ENCODE measurements around the gene KLHDC1. TPM values are rescaled to one million over a fixed set of nuclear protein-coding genes. Genes with fewer than 3 reads are reported as not detected.
A peak's percentile ranks its signal among the peaks of the same experiment; 100 is the strongest.
"Not testable (repeated sequence)": the region's sequence is repeated elsewhere in the genome, so short reads cannot be mapped to it uniquely, and the experiment has no call there.

KLHDC1 gene
- total RNA-seq, 1 donor from 2014 or later, result 2.1 TPM

GRCh38 chr14:49687942-49688700 is 4.8 kb upstream of the KLHDC1 start, which contains the start of gene POLE2:
POLE2 (minus strand) TSS chr14:49688214; CDS start chr14:49688203, 11 bp downstream.
- no peaks in the 10 kb centered on the region for H3K27me3 Mint-ChIP-seq (ENCODE audit: low read depth)
- H3K9me3 Mint-ChIP-seq, result no peaks in the 10 kb centered on the region
- H3K36me3 Mint-ChIP-seq (ENCODE audit: low read depth), result no peaks in the 10 kb centered on the region
- H3K4me3 Mint-ChIP-seq, result peak within 1 kb of the TSS; percentile 91
- TF ChIP-seq CTCF (conservative IDR thresholded peaks at IDR 0.05), result no peak
- H3K27ac Mint-ChIP-seq (ENCODE audit: unreplicated experiment), result peak within 1 kb of the TSS; percentile 98
- peak; percentile 78 for DNase-seq (ENCODE audit: low read depth, low spot score)
- peaks cover 46% of the 10 kb centered on the region for H3K4me1 Mint-ChIP-seq

DNA sequence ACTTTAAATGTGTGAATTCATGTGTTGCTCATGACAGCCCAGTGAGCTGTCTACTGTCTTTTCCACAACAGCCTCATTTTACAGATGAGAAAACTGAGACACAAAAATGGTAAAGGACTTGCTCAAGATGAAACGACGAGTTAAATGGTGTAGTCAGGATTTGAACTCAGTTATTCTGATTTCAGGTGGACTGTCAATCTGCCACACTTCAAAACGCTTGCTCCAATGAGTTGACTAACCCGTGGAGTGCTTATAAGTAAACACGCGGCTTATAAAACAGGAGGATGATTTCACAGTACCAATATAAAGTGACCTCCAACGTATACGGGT is 4.3 kb upstream of the KLHDC1 start:
- Mint-ChIP-seq H3K36me3 (ENCODE audit: low read depth) (no peaks in the 10 kb centered on the region), H3K4me1 (peaks cover 46% of the 10 kb centered on the region), H3K27me3 (ENCODE audit: low read depth) (no peaks in the 10 kb centered on the region), H3K27ac (ENCODE audit: unreplicated experiment) (peak overlapping the region; percentile 98), H3K9me3 (no peaks in the 10 kb centered on the region), H3K4me3 (peak overlapping the region; percentile 91)
- DNase-seq (ENCODE audit: low read depth, low spot score), result no peak
- no peak for TF ChIP-seq CTCF (conservative IDR thresholded peaks at IDR 0.05)

- DNase-seq (ENCODE audit: low read depth, low spot score), result no peak
These were observed 1.9 kb upstream of the KLHDC1 start for GRCh38 chr14:49691031-49691430.

DNA sequence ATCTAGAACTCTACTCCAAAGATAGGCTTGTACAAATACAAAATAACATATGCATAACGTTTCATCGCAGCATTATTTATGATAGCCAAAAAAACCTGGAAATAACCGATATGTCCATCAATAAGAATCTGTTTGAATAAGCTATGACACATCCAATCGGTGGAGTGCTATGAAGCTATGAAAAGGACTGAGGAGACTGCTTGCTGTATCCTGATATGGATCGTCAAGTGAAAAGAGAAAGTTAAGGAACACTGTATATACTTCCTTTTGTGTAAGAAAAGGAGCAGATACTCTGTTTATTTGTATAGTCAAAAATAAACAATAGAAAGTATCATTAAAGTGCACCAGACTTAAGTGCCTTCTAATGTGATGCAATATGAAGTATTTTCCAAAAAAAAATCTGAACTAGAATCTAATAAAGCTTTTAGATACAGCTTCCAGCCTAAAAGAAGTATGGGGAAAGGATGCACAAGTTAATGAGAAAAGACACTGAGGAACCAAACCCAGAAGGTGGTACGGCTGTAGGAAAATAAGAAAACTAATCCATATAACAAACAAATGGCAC is 645 bp upstream of the KLHDC1 start:
- Mint-ChIP-seq H3K27me3 (ENCODE audit: low read depth) (no peaks in the 10 kb centered on the region), H3K4me3 (peak overlapping the region; percentile 80), H3K9me3 (no peaks in the 10 kb centered on the region), H3K27ac (ENCODE audit: unreplicated experiment) (peak overlapping the region; percentile 86), H3K36me3 (ENCODE audit: low read depth) (no peaks in the 10 kb centered on the region), H3K4me1 (peaks cover 43% of the 10 kb centered on the region)
- no peak for DNase-seq (ENCODE audit: low read depth, low spot score)
- TF ChIP-seq CTCF (conservative IDR thresholded peaks at IDR 0.05), result no peak

More at GRCh38 chr14:49691031-49691430, 1.9 kb upstream of the KLHDC1 start:
- H3K27me3 Mint-ChIP-seq (ENCODE audit: low read depth), result no peaks in the 10 kb centered on the region
- no peaks in the 10 kb centered on the region for H3K9me3 Mint-ChIP-seq
- peaks cover 54% of the 10 kb centered on the region for H3K4me1 Mint-ChIP-seq
- H3K36me3 Mint-ChIP-seq (ENCODE audit: low read depth), result no peaks in the 10 kb centered on the region
- no peak for TF ChIP-seq CTCF (conservative IDR thresholded peaks at IDR 0.05)
- H3K4me3 Mint-ChIP-seq, result peak overlapping the region; percentile 80
- no peak overlapping the region for H3K27ac Mint-ChIP-seq (ENCODE audit: unreplicated experiment)

GRCh38 chr14:49693735-49694124 is 810 bp downstream of the KLHDC1 start:
- DNase-seq (ENCODE audit: low read depth, low spot score); H3K36me3 Mint-ChIP-seq (ENCODE audit: low read depth); H3K27ac Mint-ChIP-seq (ENCODE audit: unreplicated experiment); H3K27me3 Mint-ChIP-seq (ENCODE audit: low read depth); H3K9me3 Mint-ChIP-seq: not testable (repeated sequence)
- Mint-ChIP-seq H3K4me1 (peaks cover 35% of the 10 kb centered on the region), H3K4me3 (peak overlapping the region; percentile 80)

DNA sequence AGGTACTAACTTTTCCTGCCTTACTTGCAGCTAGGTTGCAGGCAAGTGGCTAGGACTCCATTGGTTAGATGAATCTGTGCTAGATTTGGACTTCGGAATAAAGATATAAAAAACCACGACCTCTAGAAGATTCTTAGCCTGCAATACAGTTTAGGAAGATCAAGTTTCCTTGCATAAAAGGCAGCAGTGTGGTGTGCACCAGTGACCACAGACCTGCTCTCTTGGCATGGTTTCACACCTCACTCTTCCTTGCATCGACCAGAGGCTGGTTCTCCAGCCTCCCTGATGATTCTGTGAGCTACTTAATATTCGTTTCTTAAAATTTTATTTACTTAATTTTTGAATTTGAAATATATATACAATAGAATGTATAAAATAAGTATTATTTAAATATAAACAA is 9.8 kb downstream of the KLHDC1 start:
- Mint-ChIP-seq H3K36me3 (ENCODE audit: low read depth) (peaks cover 2% of the 10 kb centered on the region), H3K4me3 (no peak overlapping the region), H3K27ac (ENCODE audit: unreplicated experiment) (no peak overlapping the region), H3K4me1 (no peaks in the 10 kb centered on the region), H3K27me3 (ENCODE audit: low read depth) (no peaks in the 10 kb centered on the region), H3K9me3 (no peaks in the 10 kb centered on the region)
- DNase-seq (ENCODE audit: low read depth, low spot score), result no peak
- no peak for TF ChIP-seq CTCF (conservative IDR thresholded peaks at IDR 0.05)
